Hepatocyte (in vitro differentiated cells): ENCODE measurements around the gene PCYT1A.
"Not testable (repeated sequence)": the region's sequence is repeated elsewhere in the genome, so short reads cannot be mapped to it uniquely, and the experiment has no call there.

Experiments
- CTCF ChIP-seq: fragments of 200-600 bp; sonication (generic); IDR thresholded peaks from 2 replicates; pipeline ENCODE4 v1.5.1; 2016; ENCODE audit warnings: antibody characterized with exemption, mild to moderate bottlenecking; ENCODE audit not compliant: poor library complexity
- EZH2phosphoT487 ChIP-seq: fragments of 200-600 bp; sonication (generic); IDR thresholded peaks from one replicate; pipeline ENCODE4 v1.6.1; 2018; ENCODE audit warnings: antibody characterized with exemption, mild to moderate bottlenecking, low read depth, moderate library complexity; ENCODE audit not compliant: unreplicated experiment, severe bottlenecking

- TF ChIP-seq EZH2phosphoT487, CTCF: not testable (repeated sequence)
These were observed 77.4 kb downstream of the PCYT1A start for GRCh38 chr3:196209944-196210672.
